ENCODE data around the gene RIPK4. TPM values are rescaled to one million over a fixed set of nuclear protein-coding genes. Genes with fewer than 3 reads are reported as not detected.

Gene RIPK4
- total RNA-seq, 1 donor from 2014 or later, result 0.07 TPM

DNA sequence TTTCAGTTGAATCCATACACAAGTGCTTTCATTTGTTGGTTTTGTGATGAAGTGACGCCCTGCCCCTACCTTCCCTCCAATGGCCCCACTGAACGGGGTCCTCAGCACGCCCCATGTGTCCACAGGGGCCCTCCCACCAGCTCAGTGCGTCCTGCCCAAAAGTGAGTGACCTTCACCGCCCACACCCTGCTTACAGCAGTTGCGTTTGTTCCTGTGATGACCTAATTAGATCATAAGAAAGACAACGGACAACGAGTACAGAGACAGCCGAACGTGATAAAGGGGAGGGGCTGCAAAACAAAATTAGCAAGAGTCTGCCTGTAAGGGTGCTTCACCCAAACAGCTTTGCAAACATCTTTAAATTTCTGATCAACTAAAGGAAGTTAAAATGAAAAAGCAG, 38.2 kb upstream of the RIPK4 start:
- Mint-ChIP-seq H3K4me3 (no peak overlapping the region), H3K9me3 (no peaks in the 10 kb centered on the region), H3K4me1 (no peaks in the 10 kb centered on the region), H3K36me3 (ENCODE audit: low read depth) (peaks cover 76% of the 10 kb centered on the region), H3K27ac (no peak overlapping the region), H3K27me3 (no peaks in the 10 kb centered on the region)
- TF ChIP-seq, protein P1, sequence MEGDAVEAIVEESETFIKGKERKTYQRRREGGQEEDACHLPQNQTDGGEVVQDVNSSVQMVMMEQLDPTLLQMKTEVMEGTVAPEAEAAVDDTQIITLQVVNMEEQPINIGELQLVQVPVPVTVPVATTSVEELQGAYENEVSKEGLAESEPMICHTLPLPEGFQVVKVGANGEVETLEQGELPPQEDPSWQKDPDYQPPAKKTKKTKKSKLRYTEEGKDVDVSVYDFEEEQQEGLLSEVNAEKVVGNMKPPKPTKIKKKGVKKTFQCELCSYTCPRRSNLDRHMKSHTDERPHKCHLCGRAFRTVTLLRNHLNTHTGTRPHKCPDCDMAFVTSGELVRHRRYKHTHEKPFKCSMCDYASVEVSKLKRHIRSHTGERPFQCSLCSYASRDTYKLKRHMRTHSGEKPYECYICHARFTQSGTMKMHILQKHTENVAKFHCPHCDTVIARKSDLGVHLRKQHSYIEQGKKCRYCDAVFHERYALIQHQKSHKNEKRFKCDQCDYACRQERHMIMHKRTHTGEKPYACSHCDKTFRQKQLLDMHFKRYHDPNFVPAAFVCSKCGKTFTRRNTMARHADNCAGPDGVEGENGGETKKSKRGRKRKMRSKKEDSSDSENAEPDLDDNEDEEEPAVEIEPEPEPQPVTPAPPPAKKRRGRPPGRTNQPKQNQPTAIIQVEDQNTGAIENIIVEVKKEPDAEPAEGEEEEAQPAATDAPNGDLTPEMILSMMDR (IDR thresholded peaks at IDR 0.05), result no peak
- ATAC-seq (ENCODE audit: low read depth) (no peak), DNase-seq (no peak)
- CTCF ChIA-PET, result no interaction called here
- POLR2A ChIA-PET, result no interaction called here
- intact Hi-C loops (cut with micrococcal nuclease), result no loop called here

DNA sequence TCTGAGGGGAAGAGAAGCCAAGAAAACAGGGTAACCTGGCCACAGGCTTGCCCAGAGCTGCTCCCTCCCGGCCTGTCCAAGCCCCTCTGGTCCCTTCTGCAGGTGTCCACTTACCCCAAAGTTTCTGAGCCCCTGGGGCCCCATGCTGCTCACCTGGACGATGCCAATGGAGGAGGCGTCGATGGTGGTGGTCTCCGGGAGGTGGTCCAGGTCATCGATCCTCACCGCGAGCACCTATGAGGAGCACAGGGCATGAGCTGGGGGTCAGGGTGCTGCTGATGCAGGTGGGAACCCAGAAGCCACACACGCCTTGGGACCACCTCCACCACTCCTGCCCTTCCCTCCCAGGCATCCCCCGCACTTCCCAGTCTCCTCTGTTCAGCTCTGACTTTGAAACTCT, 37.5 kb upstream of the RIPK4 start:
- Mint-ChIP-seq H3K9me3 (no peaks in the 10 kb centered on the region), H3K36me3 (ENCODE audit: low read depth) (peaks cover 77% of the 10 kb centered on the region), H3K4me3 (no peak overlapping the region), H3K27me3 (no peaks in the 10 kb centered on the region), H3K4me1 (no peaks in the 10 kb centered on the region), H3K27ac (no peak overlapping the region)
- DNase-seq (no peak), ATAC-seq (ENCODE audit: low read depth) (no peak)
- POLR2A ChIA-PET, result no interaction called here
- intact Hi-C loops (cut with micrococcal nuclease), result no loop called here
- TF ChIP-seq, protein P1 (IDR thresholded peaks at IDR 0.05), result no peak
- CTCF ChIA-PET, result no interaction called here

DNA sequence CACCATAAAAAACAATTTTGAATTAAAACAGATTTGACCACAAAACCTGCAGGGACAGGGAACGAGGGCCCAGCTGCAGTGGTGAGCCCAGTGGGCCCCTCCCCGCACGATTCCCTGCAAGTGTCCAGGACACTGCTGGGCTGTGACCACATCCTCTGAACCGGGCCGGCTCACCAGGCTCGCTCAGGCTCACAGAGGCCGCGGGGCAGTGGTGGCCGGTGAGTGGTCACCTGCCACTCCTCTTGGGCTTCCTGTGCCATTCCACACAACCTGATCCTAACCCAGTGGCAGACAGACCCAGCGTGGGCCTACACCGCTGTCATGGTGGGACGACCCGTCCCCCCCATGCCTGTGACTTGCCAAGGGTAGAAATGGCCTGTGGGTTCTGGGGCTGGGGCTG, 36.5 kb upstream of the RIPK4 start:
- Mint-ChIP-seq H3K9me3 (no peaks in the 10 kb centered on the region), H3K36me3 (ENCODE audit: low read depth) (peaks cover 77% of the 10 kb centered on the region), H3K27me3 (no peaks in the 10 kb centered on the region), H3K4me3 (no peak overlapping the region), H3K27ac (no peak overlapping the region), H3K4me1 (no peaks in the 10 kb centered on the region)
- no peak for ATAC-seq (ENCODE audit: low read depth)
- TF ChIP-seq, protein P1 (IDR thresholded peaks at IDR 0.05), result no peak
- POLR2A ChIA-PET, result no interaction called here
- intact Hi-C loops (cut with micrococcal nuclease), result no loop called here
- CTCF ChIA-PET, result no interaction called here
- DNase-seq, result no peak

DNA sequence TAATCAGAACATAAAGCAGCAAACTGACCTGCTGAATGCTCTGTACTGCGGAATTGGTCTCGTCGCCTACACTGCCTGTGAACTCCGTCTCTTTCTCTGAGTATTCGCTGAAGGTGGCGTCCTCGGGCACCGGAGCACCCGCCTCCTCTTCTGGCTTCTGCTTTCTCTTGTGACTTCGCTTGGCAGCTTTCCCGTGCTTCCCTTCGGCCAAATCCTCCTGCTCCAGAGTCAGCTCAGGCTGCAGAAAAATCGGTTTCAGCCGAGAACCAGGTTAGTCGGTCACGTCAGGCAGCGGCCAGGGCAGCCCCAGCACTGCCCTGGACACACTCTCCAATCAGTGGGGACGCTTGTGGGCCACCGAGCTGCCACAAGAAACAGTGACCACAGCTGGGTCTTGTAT, 35.8 kb upstream of the RIPK4 start:
- TF ChIP-seq, protein P1 (IDR thresholded peaks at IDR 0.05), result no peak
- DNase-seq (no peak), ATAC-seq (ENCODE audit: low read depth) (no peak)
- POLR2A ChIA-PET, result no interaction called here
- Mint-ChIP-seq H3K36me3 (ENCODE audit: low read depth) (peaks cover 75% of the 10 kb centered on the region), H3K4me3 (no peak overlapping the region), H3K4me1 (no peaks in the 10 kb centered on the region), H3K9me3 (no peaks in the 10 kb centered on the region), H3K27me3 (no peaks in the 10 kb centered on the region), H3K27ac (no peak overlapping the region)
- CTCF ChIA-PET, result no interaction called here
- intact Hi-C loops (cut with micrococcal nuclease), result no loop called here

DNA sequence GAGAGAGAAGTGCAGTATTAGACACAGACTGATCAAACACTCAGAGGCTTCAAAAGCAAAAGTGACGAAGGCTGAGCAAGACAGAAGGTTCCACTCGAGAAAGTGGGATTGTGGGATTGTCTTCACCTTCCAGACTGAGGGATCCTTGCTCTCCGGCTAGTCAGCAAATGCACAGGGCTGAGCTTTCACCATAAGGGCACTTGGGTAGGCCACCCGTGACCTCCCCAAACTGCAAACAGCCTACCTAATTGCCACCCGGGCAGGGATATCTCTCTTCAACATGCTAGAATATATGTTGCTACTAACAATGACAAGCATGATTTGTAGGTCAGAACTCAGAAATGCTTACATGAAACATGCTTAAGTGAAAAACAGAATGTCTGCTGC, 35.3 kb upstream of the RIPK4 start:
- Mint-ChIP-seq H3K4me1 (no peaks in the 10 kb centered on the region), H3K9me3 (no peaks in the 10 kb centered on the region), H3K27ac (no peak overlapping the region), H3K36me3 (ENCODE audit: low read depth) (peaks cover 70% of the 10 kb centered on the region), H3K27me3 (no peaks in the 10 kb centered on the region), H3K4me3 (no peak overlapping the region)
- ChIA-PET POLR2A (no interaction called here), CTCF (no interaction called here)
- TF ChIP-seq, protein P1 (IDR thresholded peaks at IDR 0.05), result no peak
- no peak for ATAC-seq (ENCODE audit: low read depth)
- DNase-seq, result no peak
- intact Hi-C loops (cut with micrococcal nuclease), result no loop called here

Measured in activated B cell treated with CpG ODN at 0.5 μM for 24 hours (primary cell).